Left lung (tissue), 10 donors: ENCODE measurements around the gene UBC. TPM values are rescaled to one million over a fixed set of nuclear protein-coding genes. Genes with fewer than 3 reads are reported as not detected.
"Not testable (repeated sequence)": the region's sequence is repeated elsewhere in the genome, so short reads cannot be mapped to it uniquely, and the experiment has no call there.

Experiments used
- ATAC-seq: fragments of 200-7000 bp; cut with Tn5 transposase; one replicate; pipeline ENCODE4 v1.9.1; 2020; ENCODE audit warnings: moderate library complexity
- DNase-seq, 4 donors: peaks; one replicate each; pipeline ENCODE4 v3.0.0-alpha.2; 2013 to 2020
- H3K27ac ChIP-seq, 2 donors: fragments of 200-600 bp; sonication (generic) in 1 of 2; one replicate each; pipeline versions ENCODE4 v1.5.0 to v1.8.0; 2020 to 2021
- H3K27me3 ChIP-seq, 2 donors: fragments of 200-600 bp; sonication (generic) in 1 of 2; one replicate each; pipeline versions ENCODE4 v1.5.0 to v1.8.0; 2020 to 2021
- H3K36me3 ChIP-seq, 2 donors: fragments of 200-600 bp; sonication (generic) in 1 of 2; one replicate each; pipeline versions ENCODE4 v1.5.0 to v1.8.0; 2020 to 2021
- H3K4me1 ChIP-seq, 2 donors: fragments of 200-600 bp; one replicate each; pipeline ENCODE4 v1.8.0; 2021
- H3K4me3 ChIP-seq, 2 donors: fragments of 200-600 bp; sonication (generic) in 1 of 2; one replicate each; pipeline versions ENCODE4 v1.5.0 to v1.8.0; 2020 to 2021; ENCODE audit warnings: mild to moderate bottlenecking in 1 of 2
- H3K9me3 ChIP-seq, 2 donors: fragments of 200-600 bp; sonication (generic) in 1 of 2; one replicate each; pipeline versions ENCODE4 v1.5.0 to v1.8.0; 2020 to 2021
- intact Hi-C, 2 donors: fragments of 100-400 bp; cut with DNase I; formaldehyde crosslinking; loops; one replicate each; pipeline versions ENCODE4 v1.11.2 to v1.14.2; 2022
- polyA plus RNA-seq, 6 donors: library from polyadenylated mRNA; unstranded; fragments of 120-200 nt; gene quantifications; one replicate each; pipeline ENCODE4 v1.2.1, GENCODE V29; 2013; ENCODE audit not compliant: insufficient read length in 6 of 6
- total RNA-seq, 2 donors: library from RNA; stranded (reverse); fragmentation: NEBNext Ultra II Directional; extraction: Animal tissue kit (Norgen Biotek cat#: 25700); gene quantifications; one replicate each; pipeline ENCODE4 v1.2.1, GENCODE V29; 2021
- TF ChIP-seq, protein P1 (sequence below), 2 donors: fragments of 200-600 bp; sonication (generic) in 1 of 2; IDR thresholded peaks; one replicate each; pipeline versions ENCODE4 v1.5.0 to v1.8.0; 2021; ENCODE audit warnings: antibody characterized with exemption in 2 of 2
- donor health status: DM: no; HTN: yes; CAD: no.
- donor health status: DM: no; HTN: no; CAD: no.

The UBC gene
- total and polyA plus RNA-seq, 8 donors: 701 to 1,167 (median 908) TPM

DNA sequence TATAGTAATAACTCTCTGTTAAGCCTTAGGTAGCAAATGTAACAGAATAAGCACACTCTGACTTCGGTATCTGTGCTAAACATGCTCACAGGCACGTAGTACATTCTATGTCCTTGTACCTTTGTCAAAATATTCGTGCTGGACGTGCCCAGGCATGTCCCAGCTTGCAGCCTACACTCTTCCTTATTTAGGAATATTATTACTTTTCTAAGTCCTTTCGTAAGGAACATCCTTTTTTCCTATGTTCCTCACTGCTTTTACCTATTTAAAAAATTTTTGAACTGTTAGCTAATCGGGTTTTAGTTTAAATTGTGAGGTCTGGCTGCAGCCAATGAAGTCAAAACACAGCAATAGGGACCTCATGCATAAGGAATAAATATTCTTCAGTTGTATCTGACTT lies 24.1 kb upstream of the UBC start:
- Histone ChIP-seq H3K9me3 (no peaks in the 10 kb centered on the region), H3K36me3 (peaks cover 0 to 5% of the 10 kb centered on the region in 2 donors), H3K4me3 (peak overlapping the region; percentile 30 to 39), H3K4me1 (peaks cover 0 to 44% of the 10 kb centered on the region in 2 donors), H3K27me3 (no peaks in the 10 kb centered on the region), H3K27ac (peak overlapping the region; percentile 91 to 93)
- ATAC-seq (peak; percentile 27), DNase-seq (peak in 1 of 4 donors; percentile 67)
- intact Hi-C loops: no loop called here
- TF ChIP-seq, protein P1, sequence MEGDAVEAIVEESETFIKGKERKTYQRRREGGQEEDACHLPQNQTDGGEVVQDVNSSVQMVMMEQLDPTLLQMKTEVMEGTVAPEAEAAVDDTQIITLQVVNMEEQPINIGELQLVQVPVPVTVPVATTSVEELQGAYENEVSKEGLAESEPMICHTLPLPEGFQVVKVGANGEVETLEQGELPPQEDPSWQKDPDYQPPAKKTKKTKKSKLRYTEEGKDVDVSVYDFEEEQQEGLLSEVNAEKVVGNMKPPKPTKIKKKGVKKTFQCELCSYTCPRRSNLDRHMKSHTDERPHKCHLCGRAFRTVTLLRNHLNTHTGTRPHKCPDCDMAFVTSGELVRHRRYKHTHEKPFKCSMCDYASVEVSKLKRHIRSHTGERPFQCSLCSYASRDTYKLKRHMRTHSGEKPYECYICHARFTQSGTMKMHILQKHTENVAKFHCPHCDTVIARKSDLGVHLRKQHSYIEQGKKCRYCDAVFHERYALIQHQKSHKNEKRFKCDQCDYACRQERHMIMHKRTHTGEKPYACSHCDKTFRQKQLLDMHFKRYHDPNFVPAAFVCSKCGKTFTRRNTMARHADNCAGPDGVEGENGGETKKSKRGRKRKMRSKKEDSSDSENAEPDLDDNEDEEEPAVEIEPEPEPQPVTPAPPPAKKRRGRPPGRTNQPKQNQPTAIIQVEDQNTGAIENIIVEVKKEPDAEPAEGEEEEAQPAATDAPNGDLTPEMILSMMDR (IDR thresholded peaks at IDR 0.05): no peak

DNA sequence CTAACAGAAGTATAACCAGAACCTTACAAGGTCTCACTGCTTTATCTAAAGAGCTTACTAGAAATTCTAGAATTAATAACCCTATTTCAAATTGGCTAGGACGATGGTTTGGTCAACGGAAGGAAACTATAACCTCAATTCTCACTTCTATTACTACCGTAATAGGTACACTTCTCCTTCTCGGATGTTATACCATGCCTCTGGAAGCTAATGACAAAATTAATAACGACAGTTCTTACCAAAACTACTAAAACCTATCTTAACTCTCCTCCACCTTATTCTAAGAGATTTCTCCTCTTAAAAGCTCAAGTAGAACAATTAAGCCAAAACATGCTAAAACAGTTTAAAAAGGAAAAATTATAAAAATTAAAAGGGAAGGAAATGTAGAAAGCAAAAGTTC lies 23.7 kb upstream of the UBC start:
- DNase-seq (no peak), ATAC-seq (no peak)
- peaks cover 0 to 1% of the 10 kb centered on the region in 2 donors for H3K36me3 ChIP-seq
- H3K27ac ChIP-seq: peak overlapping the region; percentile 91 to 93
- H3K4me1 ChIP-seq: peaks cover 0 to 44% of the 10 kb centered on the region in 2 donors
- no peaks in the 10 kb centered on the region for H3K9me3 ChIP-seq
- H3K4me3 ChIP-seq: peak overlapping the region in 1 of 2 donors; percentile 39
- intact Hi-C loops: no loop called here
- no peaks in the 10 kb centered on the region for H3K27me3 ChIP-seq
- TF ChIP-seq, protein P1 (IDR thresholded peaks at IDR 0.05): no peak

DNA sequence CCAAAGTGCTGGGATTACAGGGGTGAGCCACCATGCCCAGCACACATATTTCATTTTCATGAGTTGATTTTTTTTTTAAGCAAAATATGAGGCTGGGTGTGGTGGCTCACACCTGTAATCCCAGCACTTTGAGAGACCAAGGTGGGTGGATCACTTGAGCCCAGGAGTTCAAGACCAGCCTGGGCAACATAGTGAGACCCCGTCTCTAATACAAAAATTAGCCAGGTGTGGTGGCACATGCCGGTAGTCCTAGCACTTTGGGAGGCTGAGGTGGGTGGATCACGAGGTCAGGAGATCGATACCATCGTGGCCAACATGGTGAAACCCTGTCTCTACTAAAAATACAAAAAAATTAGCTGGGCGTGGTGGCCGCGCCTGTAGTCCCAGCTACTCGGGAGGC lies 17.1 kb upstream of the UBC start:
- peak in 1 of 4 donors; percentile 0 for DNase-seq
- H3K4me3 ChIP-seq, H3K27me3 ChIP-seq, ATAC-seq, H3K36me3 ChIP-seq, H3K9me3 ChIP-seq, H3K27ac ChIP-seq, intact Hi-C loops: not testable (repeated sequence)
- peaks cover 6 to 17% of the 10 kb centered on the region in 2 donors for H3K4me1 ChIP-seq

DNA sequence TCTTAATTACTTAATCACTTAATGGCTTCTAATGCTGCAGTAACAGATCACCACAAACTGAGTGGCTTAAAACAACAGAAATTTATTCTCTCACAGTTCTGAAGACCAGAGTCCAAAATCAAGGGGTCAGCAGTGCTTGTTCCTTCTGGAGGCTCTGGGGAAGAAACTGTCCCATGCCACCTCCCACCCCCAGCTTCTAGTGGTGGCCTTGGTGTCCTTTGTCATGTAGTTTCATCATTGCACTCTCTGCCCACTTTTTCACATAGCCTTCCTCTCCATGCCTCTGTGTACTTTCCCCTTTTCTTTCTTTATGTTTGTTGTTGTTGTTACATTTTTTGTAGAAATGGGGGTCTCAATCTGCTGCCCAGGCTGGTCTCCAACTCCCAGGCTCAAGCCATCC lies 16.1 kb upstream of the UBC start:
- no peak for ATAC-seq

DNA sequence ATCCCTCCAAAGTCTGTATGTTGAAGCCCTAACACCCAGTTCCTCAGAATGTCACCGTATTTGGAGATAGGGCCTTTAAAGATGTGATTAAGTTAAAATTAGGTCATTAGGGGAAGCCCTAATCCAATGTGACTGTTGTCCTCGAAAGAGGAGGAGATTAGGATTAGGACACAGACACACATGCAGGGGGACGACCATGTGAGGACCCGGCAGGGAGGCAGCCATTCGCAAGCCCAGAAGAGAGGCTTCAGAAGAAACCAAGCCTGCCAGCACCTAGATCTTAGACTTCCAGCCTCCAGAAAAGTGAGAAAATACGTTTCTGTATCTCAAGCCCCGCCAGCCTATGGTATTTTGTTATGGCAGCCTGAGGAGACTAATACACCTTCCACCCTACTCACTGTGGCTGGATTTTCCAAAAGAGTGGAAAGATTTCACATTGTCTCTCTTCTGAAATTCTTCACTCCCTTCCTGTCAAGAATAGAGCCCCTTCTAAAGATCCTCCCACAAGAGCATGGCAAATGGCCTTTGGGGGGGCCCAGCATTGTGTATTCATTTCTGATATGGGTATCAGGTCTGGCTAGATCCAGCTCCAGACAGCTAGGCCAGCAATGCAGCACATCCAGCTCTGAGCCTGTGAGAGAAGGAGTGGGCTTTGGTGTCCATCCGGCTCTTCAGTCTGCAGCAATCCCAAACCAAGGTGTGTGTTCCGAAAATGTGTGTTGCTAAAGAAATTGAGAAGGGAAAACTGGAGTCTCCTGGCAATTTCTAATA lies 15.4 kb upstream of the UBC start:
- no peaks in the 10 kb centered on the region for H3K9me3 ChIP-seq
- no peaks in the 10 kb centered on the region for H3K36me3 ChIP-seq
- H3K27me3 ChIP-seq: no peaks in the 10 kb centered on the region
- ATAC-seq (no peak), DNase-seq (peak in 1 of 4 donors; percentile 23)
- peaks cover 6 to 17% of the 10 kb centered on the region in 2 donors for H3K4me1 ChIP-seq
- H3K27ac ChIP-seq: peak overlapping the region in 1 of 2 donors; percentile 91
- no peak overlapping the region for H3K4me3 ChIP-seq
- intact Hi-C loops: no loop called here
- TF ChIP-seq, protein P1 (IDR thresholded peaks at IDR 0.05): no peak

More for the DNA sequence above, 16.1 kb upstream of the UBC start:
- H3K9me3 ChIP-seq: no peaks in the 10 kb centered on the region
- H3K4me1 ChIP-seq: peaks cover 6 to 17% of the 10 kb centered on the region in 2 donors
- peak in 1 of 4 donors; percentile 12 for DNase-seq
- no peaks in the 10 kb centered on the region for H3K27me3 ChIP-seq
- no peak overlapping the region for H3K27ac ChIP-seq
- no peak overlapping the region for H3K4me3 ChIP-seq
- intact Hi-C loops: no loop called here
- TF ChIP-seq, protein P1 (IDR thresholded peaks at IDR 0.05): no peak
- H3K36me3 ChIP-seq: no peaks in the 10 kb centered on the region
